Measurements from ENCODE around the gene EEF1E1. TPM values are rescaled to one million over a fixed set of nuclear protein-coding genes. Genes with fewer than 3 reads are reported as not detected.

Gene EEF1E1
- total and polyA plus RNA-seq, 3 donors from 2014 or later, result 53.5 to 93.3 (median 62.4) TPM

GRCh38 chr6:8108759-8109539 is 6.6 kb upstream of the EEF1E1 start:
- TF ChIP-seq POLR2A (IDR thresholded peaks at IDR 0.05) (no peak), CTCF (IDR thresholded peaks at IDR 0.05) (no peak)
- H3K36me3 ChIP-seq (ENCODE audit: low read depth, missing control alignments), result no peaks in the 10 kb centered on the region
- H3K4me1 ChIP-seq, result no peaks in the 10 kb centered on the region
- H3K27me3 ChIP-seq, result no peaks in the 10 kb centered on the region
- no peak overlapping the region for H3K27ac ChIP-seq
- intact Hi-C loops (cut with DNase I; ENCODE audit: low total_unique reads), result no loop called here
- WGBS, 2 donors, result 80 to 89% methylated on average over 12 to 13 of the region's 13 CpGs
- no peak overlapping the region for H3K4me3 ChIP-seq
- DNase-seq, result no peak
- H3K9me3 ChIP-seq, result no peaks in the 10 kb centered on the region

- DNase-seq, result no peak
- intact Hi-C loops (cut with DNase I; ENCODE audit: low total_unique reads), result no loop called here
- Histone ChIP-seq H3K36me3 (ENCODE audit: low read depth, missing control alignments) (no peaks in the 10 kb centered on the region), H3K27me3 (no peaks in the 10 kb centered on the region), H3K9me3 (no peaks in the 10 kb centered on the region), H3K27ac (no peak overlapping the region), H3K4me3 (no peak overlapping the region), H3K4me1 (no peaks in the 10 kb centered on the region)
- WGBS, 2 donors, result 73 to 84% methylated on average over 4 of the region's 4 CpGs
- TF ChIP-seq CTCF (IDR thresholded peaks at IDR 0.05) (no peak), POLR2A (IDR thresholded peaks at IDR 0.05) (no peak)
These were observed 5.8 kb upstream of the EEF1E1 start for GRCh38 chr6:8108031-8108660.

- intact Hi-C loops (cut with DNase I; ENCODE audit: low total_unique reads), result no loop called here
- no peak for DNase-seq
- H3K9me3 ChIP-seq, result no peaks in the 10 kb centered on the region
- H3K4me3 ChIP-seq, result no peak overlapping the region
- no peaks in the 10 kb centered on the region for H3K36me3 ChIP-seq (ENCODE audit: low read depth, missing control alignments)
- no peaks in the 10 kb centered on the region for H3K4me1 ChIP-seq
- no peaks in the 10 kb centered on the region for H3K27me3 ChIP-seq
- H3K27ac ChIP-seq, result no peak overlapping the region
- TF ChIP-seq POLR2A (IDR thresholded peaks at IDR 0.05), result no peak
- TF ChIP-seq CTCF (IDR thresholded peaks at IDR 0.05), result no peak
These were observed 3.4 kb upstream of the EEF1E1 start for GRCh38 chr6:8105791-8106190.

DNA sequence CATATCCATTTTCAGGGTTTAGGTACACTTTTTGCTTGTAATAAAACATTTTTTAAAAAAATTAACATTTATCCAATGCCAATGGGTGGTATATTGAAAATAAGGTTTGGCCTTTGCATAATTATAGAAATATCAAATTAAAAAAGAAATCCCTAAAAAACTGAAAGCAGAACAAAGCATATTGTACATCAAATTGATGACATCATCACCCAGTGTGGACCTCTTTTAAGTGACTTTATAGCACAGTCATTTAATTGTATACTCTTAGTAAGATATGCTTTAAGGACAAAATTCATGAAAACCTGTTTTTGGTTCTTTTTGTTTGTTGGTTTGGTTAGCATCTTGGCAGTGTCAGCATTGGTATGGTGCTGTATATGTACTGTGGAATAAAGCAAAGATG is 1.4 kb upstream of the EEF1E1 start:
- Histone ChIP-seq H3K27me3 (no peaks in the 10 kb centered on the region), H3K9me3 (no peaks in the 10 kb centered on the region), H3K36me3 (ENCODE audit: low read depth, missing control alignments) (no peaks in the 10 kb centered on the region), H3K4me3 (no peak overlapping the region), H3K4me1 (no peaks in the 10 kb centered on the region), H3K27ac (no peak overlapping the region)
- no peak for DNase-seq
- no peak for TF ChIP-seq POLR2A (IDR thresholded peaks at IDR 0.05)
- no peak for TF ChIP-seq CTCF (IDR thresholded peaks at IDR 0.05)
- intact Hi-C loops (cut with DNase I; ENCODE audit: low total_unique reads), result no loop called here
